Tibial artery (tissue), 4 donors: ENCODE measurements around the gene C5orf22.
A peak's percentile ranks its signal among the peaks of the same experiment; 100 is the strongest.

Experiments
- DNase-seq, 2 donors: peaks; one replicate each; pipeline ENCODE4 v3.0.0-alpha.2; 2019
- H3K27ac ChIP-seq, 2 donors: fragments of 200-600 bp; sonication (generic) in 1 of 2; 1 replicate in 1 of 2; 2 replicates in 1 of 2; pipeline ENCODE4 v1.5.1; 2018 to 2019; ENCODE audit warnings: mild to moderate bottlenecking in 1 of 2
- H3K27me3 ChIP-seq, 2 donors: fragments of 200-600 bp; sonication (generic) in 1 of 2; one replicate each; pipeline versions ENCODE4 v1.5.1 to v1.6.0; 2016 to 2019
- H3K36me3 ChIP-seq, 3 donors: fragments of 200-600 bp; sonication (generic) in 2 of 3; one replicate each; pipeline ENCODE4 v1.5.1; 2016 to 2019; ENCODE audit warnings: mild to moderate bottlenecking in 2 of 3
- H3K4me1 ChIP-seq, 4 donors: fragments of 200-600 bp; sonication (generic) in 2 of 4; 1 replicate in 3 of 4; 2 replicates in 1 of 4; pipeline ENCODE4 v1.5.1; 2016 to 2019
- H3K4me3 ChIP-seq, 2 donors: fragments of 200-600 bp; sonication (generic) in 1 of 2; 1 replicate in 1 of 2; 2 replicates in 1 of 2; pipeline ENCODE4 v1.5.1; 2018 to 2019; ENCODE audit warnings: mild to moderate bottlenecking in 2 of 2
- H3K9me3 ChIP-seq, 3 donors: fragments of 200-600 bp; sonication (generic) in 1 of 3; one replicate each; pipeline ENCODE4 v1.5.1; 2016 to 2019
- CTCF ChIP-seq, 2 experiments: fragments of 200-600 bp in 1 of 2; fragments of 450-650 bp in 1 of 2; IDR thresholded peaks; one replicate each; pipeline ENCODE4 v1.5.1; 2017 to 2019; ENCODE audit warnings: antibody characterized with exemption in 2 of 2, mild to moderate bottlenecking in 1 of 2, moderate library complexity in 1 of 2
- intact Hi-C: fragments of 100-400 bp; cut with DNase I; formaldehyde crosslinking; loops from one replicate; pipeline ENCODE4 v1.15.0; 2023; ENCODE audit warnings: low total_unique reads

Gene C5orf22

GRCh38 chr5:31531888-31532547 is at the start of gene C5orf22, which contains the start of gene DROSHA:
C5orf22 (plus strand) TSS chr5:31532301; CDS start chr5:31532393, 92 bp downstream.
DROSHA (minus strand) TSS chr5:31532093; CDS start chr5:31529059, 3,034 bp downstream.
- intact Hi-C loops = no loop called here
- Histone ChIP-seq H3K4me1 (peaks cover 0 to 31% (median 24%) of the 10 kb centered on the region in 4 donors), H3K27me3 (no peaks in the 10 kb centered on the region), H3K4me3 (peak within 1 kb of the TSS; percentile 79 to 80), H3K36me3 (peaks cover 25 to 45% (median 32%) of the 10 kb centered on the region in 3 donors), H3K27ac (peak within 1 kb of the TSS; percentile 63 to 81), H3K9me3 (no peaks in the 10 kb centered on the region)
- peak; percentile 94 to 97 for DNase-seq
- no peak for TF ChIP-seq CTCF (IDR thresholded peaks at IDR 0.05)

GRCh38 chr5:31485376-31486207 is 46.5 kb upstream of the C5orf22 start:
- no peak for TF ChIP-seq CTCF (IDR thresholded peaks at IDR 0.05)

GRCh38 chr5:31486441-31486840 is 45.7 kb upstream of the C5orf22 start:
- intact Hi-C loops = no loop called here
- Histone ChIP-seq H3K27ac (no peak overlapping the region), H3K4me1 (peaks cover 0 to 5% (median 0%) of the 10 kb centered on the region in 4 donors), H3K9me3 (no peaks in the 10 kb centered on the region), H3K27me3 (no peaks in the 10 kb centered on the region), H3K36me3 (peaks cover 14 to 78% (median 22%) of the 10 kb centered on the region in 3 donors), H3K4me3 (no peak overlapping the region)
- DNase-seq = no peak
- TF ChIP-seq CTCF (IDR thresholded peaks at IDR 0.05) = no peak

More at GRCh38 chr5:31485376-31486207, 46.5 kb upstream of the C5orf22 start:
- H3K27ac ChIP-seq = no peak overlapping the region
- H3K4me3 ChIP-seq = no peak overlapping the region
- no peak for DNase-seq
- H3K36me3 ChIP-seq = peaks cover 11 to 73% (median 17%) of the 10 kb centered on the region in 3 donors
- no peaks in the 10 kb centered on the region for H3K27me3 ChIP-seq
- intact Hi-C loops = no loop called here
- H3K4me1 ChIP-seq = peaks cover 0 to 5% (median 0%) of the 10 kb centered on the region in 4 donors
- H3K9me3 ChIP-seq = no peaks in the 10 kb centered on the region

DNA sequence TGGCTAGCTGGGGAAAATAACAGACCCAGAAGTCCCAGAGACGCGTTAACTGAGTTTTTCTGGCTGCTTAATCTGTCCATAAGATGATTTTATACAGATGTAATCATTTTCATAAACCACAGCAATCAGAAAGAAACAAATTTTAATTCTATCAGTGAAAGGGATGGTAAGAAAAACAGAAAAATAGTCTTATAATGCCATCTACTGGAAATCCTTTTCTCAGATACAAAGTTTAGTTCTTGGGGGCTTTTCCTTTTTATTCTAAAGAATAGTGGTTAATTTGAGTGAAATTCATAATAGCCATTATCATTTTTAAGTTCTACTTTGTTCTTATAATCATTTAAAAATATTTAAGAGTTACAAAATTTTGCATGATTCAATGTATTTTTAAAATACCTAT is 44.6 kb upstream of the C5orf22 start:
- H3K27ac ChIP-seq = no peak overlapping the region
- H3K36me3 ChIP-seq = peaks cover 22 to 77% (median 22%) of the 10 kb centered on the region in 3 donors
- H3K4me3 ChIP-seq = no peak overlapping the region
- no peaks in the 10 kb centered on the region for H3K4me1 ChIP-seq
- intact Hi-C loops = no loop called here
- TF ChIP-seq CTCF (IDR thresholded peaks at IDR 0.05) = no peak
- no peak for DNase-seq
- H3K9me3 ChIP-seq = no peaks in the 10 kb centered on the region
- H3K27me3 ChIP-seq = no peaks in the 10 kb centered on the region

DNA sequence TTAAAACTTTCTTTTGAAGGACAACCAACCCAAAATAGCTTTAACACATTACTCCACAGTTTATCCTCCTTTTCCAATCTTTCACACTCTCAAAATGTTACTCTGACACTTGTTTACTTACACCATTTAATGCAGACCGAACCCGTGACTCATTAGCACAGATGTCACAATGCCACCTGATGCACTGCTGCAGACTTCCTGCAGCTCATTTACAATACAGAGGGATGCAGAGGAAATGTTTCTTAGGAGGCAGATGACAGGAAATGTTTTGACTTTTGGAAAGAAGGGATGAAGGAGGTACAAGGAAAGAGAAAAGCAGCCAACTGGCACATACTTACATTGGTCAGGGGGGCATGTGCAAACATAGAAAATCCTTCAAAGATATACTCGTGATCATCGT is 39.2 kb upstream of the C5orf22 start:
- Histone ChIP-seq H3K9me3 (no peaks in the 10 kb centered on the region), H3K36me3 (peaks cover 51 to 95% (median 61%) of the 10 kb centered on the region in 3 donors), H3K27ac (no peak overlapping the region), H3K4me1 (no peaks in the 10 kb centered on the region), H3K27me3 (no peaks in the 10 kb centered on the region), H3K4me3 (no peak overlapping the region)
- no peak for TF ChIP-seq CTCF (IDR thresholded peaks at IDR 0.05)
- DNase-seq = no peak
- intact Hi-C loops = no loop called here
